OCI-LY3 (cell line): ENCODE measurements around the gene CROCC.
"Not testable (repeated sequence)": the region's sequence is repeated elsewhere in the genome, so short reads cannot be mapped to it uniquely, and the experiment has no call there.

Experiments
- H2AFZ ChIP-seq: fragments of 200-600, 300-600 bp; shearing (Covaris generic); 2 replicates; pipeline ENCODE4 v1.6.0; 2014; ENCODE audit warnings: antibody characterized with exemption, low read depth, low read length
- H3K27ac ChIP-seq: fragments of 200-600, 300-600 bp; sonication (generic); 2 replicates; pipeline ENCODE4 v1.5.1; 2014; ENCODE audit warnings: mild to moderate bottlenecking, low read length, moderate library complexity, mixed read lengths
- H3K27me3 ChIP-seq: fragments of 200-600, 300-600 bp; sonication (generic); 2 replicates; pipeline ENCODE4 v1.6.1; 2014; ENCODE audit warnings: low read depth, low read length, mixed read lengths
- H3K36me3 ChIP-seq: fragments of 200-600, 300-600 bp; sonication (generic); replicated peaks from 2 replicates; pipeline ENCODE3; 2014; ENCODE audit warnings: low read depth, low read length, mixed read lengths
- H3K4me1 ChIP-seq: fragments of 300-600, 200-600 bp; sonication (generic); 2 replicates; pipeline ENCODE4 v1.6.1; 2014; ENCODE audit warnings: low read length, mixed read lengths
- H3K4me2 ChIP-seq: fragments of 200-600, 300-600 bp; sonication (generic); 2 replicates; pipeline ENCODE4 v1.6.1; 2014; ENCODE audit warnings: low read length, mixed read lengths
- H3K4me3 ChIP-seq: fragments of 300-600, 200-600 bp; sonication (generic); 2 replicates; pipeline ENCODE4 v1.5.1; 2014; ENCODE audit warnings: antibody characterized with exemption, mild to moderate bottlenecking, low read length, moderate library complexity
- H3K79me2 ChIP-seq: fragments of 300-600, 200-600 bp; shearing (Covaris generic); 2 replicates; pipeline ENCODE4 v1.6.1; 2014; ENCODE audit warnings: mild to moderate bottlenecking, low read length, mixed read lengths
- H3K9ac ChIP-seq: fragments of 300-600, 200-600 bp; shearing (Covaris generic); 2 replicates; pipeline ENCODE4 v1.6.0; 2014; ENCODE audit warnings: mild to moderate bottlenecking, low read length, moderate library complexity
- H3K9me3 ChIP-seq: fragments of 200-600, 300-600 bp; shearing (Covaris generic); 2 replicates; pipeline ENCODE4 v1.6.1; 2014; ENCODE audit warnings: low read length, mixed read lengths; ENCODE audit not compliant: insufficient read depth
- H4K20me1 ChIP-seq: fragments of 200-600, 300-600 bp; sonication (generic); 2 replicates; pipeline ENCODE4 v1.6.1; 2016; ENCODE audit warnings: low read length, mixed read lengths; ENCODE audit not compliant: insufficient read depth
- EZH2phosphoT487 ChIP-seq: fragments of 200-600 bp; shearing (Covaris generic); IDR thresholded peaks from 2 replicates; pipeline ENCODE4 v1.6.1; 2018; ENCODE audit warnings: antibody characterized with exemption, mixed run types, low read depth
- TF ChIP-seq, protein P1 (sequence below): fragments of 200-600, 300-600 bp; sonication (generic); IDR thresholded peaks from 2 replicates; pipeline ENCODE4 v1.5.1; 2014; ENCODE audit warnings: antibody characterized with exemption, low read length, low read depth

Gene CROCC

DNA sequence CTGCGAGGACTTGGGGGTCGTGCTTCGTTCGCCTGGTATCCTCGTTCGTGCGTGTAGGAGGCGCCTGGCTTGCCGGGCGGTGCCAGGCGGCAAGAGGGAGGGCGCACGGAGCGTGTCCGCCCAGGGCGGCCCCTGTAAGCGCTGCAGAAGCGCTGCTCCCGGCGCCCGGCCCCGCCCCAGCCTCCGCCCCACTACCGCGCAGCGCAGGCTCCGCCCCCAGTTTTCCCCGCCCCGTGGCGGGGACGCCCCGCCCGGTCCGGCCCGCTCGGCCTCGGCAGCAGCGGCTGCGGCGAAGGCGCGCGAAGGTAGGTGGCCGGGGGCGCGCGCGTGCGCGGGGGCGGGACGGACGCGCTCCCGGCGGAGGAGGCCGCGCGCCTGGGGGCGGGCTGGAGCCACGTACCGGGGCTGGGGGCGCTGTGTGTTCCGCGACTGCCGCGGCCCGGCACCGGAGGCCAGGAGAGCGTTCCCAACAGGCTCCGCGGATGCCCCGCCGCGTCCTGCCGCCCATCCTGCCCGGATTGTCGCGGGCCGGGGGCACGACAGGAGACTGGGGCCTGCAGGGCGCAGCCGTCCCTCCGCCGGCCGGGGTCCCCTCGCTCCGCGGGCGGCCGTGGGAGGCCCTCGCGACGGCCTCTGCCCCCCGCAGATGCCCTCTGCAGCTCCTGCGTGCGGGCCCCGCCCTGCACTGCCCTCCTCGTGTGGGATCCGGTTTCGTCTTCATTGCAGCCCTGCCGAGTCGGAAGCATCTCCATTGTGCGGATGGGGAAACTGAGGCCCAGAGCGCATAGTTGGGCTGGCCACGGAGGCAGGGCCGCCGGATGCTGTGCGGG, 7.7 kb upstream of the CROCC start:
- H3K9me3 ChIP-seq = no peaks in the 10 kb centered on the region
- H3K4me3 ChIP-seq = peak overlapping the region; percentile 91
- H4K20me1 ChIP-seq = no peaks in the 10 kb centered on the region
- peaks cover 4% of the 10 kb centered on the region for H3K4me1 ChIP-seq
- TF ChIP-seq, protein P1, sequence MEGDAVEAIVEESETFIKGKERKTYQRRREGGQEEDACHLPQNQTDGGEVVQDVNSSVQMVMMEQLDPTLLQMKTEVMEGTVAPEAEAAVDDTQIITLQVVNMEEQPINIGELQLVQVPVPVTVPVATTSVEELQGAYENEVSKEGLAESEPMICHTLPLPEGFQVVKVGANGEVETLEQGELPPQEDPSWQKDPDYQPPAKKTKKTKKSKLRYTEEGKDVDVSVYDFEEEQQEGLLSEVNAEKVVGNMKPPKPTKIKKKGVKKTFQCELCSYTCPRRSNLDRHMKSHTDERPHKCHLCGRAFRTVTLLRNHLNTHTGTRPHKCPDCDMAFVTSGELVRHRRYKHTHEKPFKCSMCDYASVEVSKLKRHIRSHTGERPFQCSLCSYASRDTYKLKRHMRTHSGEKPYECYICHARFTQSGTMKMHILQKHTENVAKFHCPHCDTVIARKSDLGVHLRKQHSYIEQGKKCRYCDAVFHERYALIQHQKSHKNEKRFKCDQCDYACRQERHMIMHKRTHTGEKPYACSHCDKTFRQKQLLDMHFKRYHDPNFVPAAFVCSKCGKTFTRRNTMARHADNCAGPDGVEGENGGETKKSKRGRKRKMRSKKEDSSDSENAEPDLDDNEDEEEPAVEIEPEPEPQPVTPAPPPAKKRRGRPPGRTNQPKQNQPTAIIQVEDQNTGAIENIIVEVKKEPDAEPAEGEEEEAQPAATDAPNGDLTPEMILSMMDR = 0 out of 2 replicates have a peak, but pooled peaks have one; percentile 5
- no peak for TF ChIP-seq EZH2phosphoT487
- no peaks in the 10 kb centered on the region for H3K79me2 ChIP-seq
- no peak overlapping the region for H3K27ac ChIP-seq
- H3K36me3 ChIP-seq = no peaks in the 10 kb centered on the region
- peak overlapping the region; percentile 99 for H3K4me2 ChIP-seq
- peak overlapping the region; percentile 81 for H3K9ac ChIP-seq
- H3K27me3 ChIP-seq = no peaks in the 10 kb centered on the region
- H2AFZ ChIP-seq = peak overlapping the region; percentile 54; the same call in 1 of the 2 replicates

- H3K4me3 ChIP-seq = peak overlapping the region; percentile 91
Measured at GRCh38 chr1:16914928-16915626, 6.7 kb upstream of the CROCC start.

GRCh38 chr1:16915627-16915973, 6.1 kb upstream of the CROCC start:
- H3K27ac ChIP-seq = no peak overlapping the region
- no peak overlapping the region for H3K4me3 ChIP-seq
- no peak overlapping the region for H2AFZ ChIP-seq
- no peak overlapping the region for H3K4me2 ChIP-seq
- H3K27me3 ChIP-seq = no peaks in the 10 kb centered on the region
- H3K79me2 ChIP-seq = no peaks in the 10 kb centered on the region
- peaks cover 4% of the 10 kb centered on the region for H3K4me1 ChIP-seq
- TF ChIP-seq EZH2phosphoT487 = no peak
- TF ChIP-seq, protein P1 = no peak
- H3K9me3 ChIP-seq = no peaks in the 10 kb centered on the region
- H3K36me3 ChIP-seq = no peaks in the 10 kb centered on the region
- H4K20me1 ChIP-seq = no peaks in the 10 kb centered on the region
- no peak overlapping the region for H3K9ac ChIP-seq

More at GRCh38 chr1:16914928-16915626, 6.7 kb upstream of the CROCC start:
- Histone ChIP-seq H3K4me2 (peak overlapping the region; percentile 75), H3K9ac (peak overlapping the region; percentile 81; the same call in 1 of the 2 replicates)
- not testable (repeated sequence) for H3K79me2 ChIP-seq, H2AFZ ChIP-seq, H3K4me1 ChIP-seq, H3K27me3 ChIP-seq, H4K20me1 ChIP-seq, H3K27ac ChIP-seq, H3K36me3 ChIP-seq, H3K9me3 ChIP-seq

GRCh38 chr1:16916036-16916880, 5.5 kb upstream of the CROCC start:
- not testable (repeated sequence) for H3K9me3 ChIP-seq, H3K27ac ChIP-seq, H3K27me3 ChIP-seq, H3K4me3 ChIP-seq, H3K4me1 ChIP-seq, H3K79me2 ChIP-seq, H3K36me3 ChIP-seq, H3K4me2 ChIP-seq, H3K9ac ChIP-seq, H4K20me1 ChIP-seq, H2AFZ ChIP-seq
